GM12891 (cell line): ENCODE measurements around the gene AVPR2.

Experiments
- POLR2A ChIP-seq: IDR thresholded peaks from 2 replicates; pipeline ENCODE4 v1.6.1; 2011; ENCODE audit warnings: low read depth, low read length, control low read depth
- POLR2AphosphoS5 ChIP-seq: IDR thresholded peaks from 2 replicates; pipeline ENCODE4 v1.6.1; 2011; ENCODE audit warnings: low read depth, low read length, control low read depth
- POU2F2 ChIP-seq: IDR thresholded peaks from 2 replicates; pipeline ENCODE4 v1.6.1; 2011; ENCODE audit warnings: low read depth, mild to moderate bottlenecking, control low read depth, low read length, moderate library complexity
- SPI1 ChIP-seq: IDR thresholded peaks from 2 replicates; pipeline ENCODE4 v1.6.1; 2011; ENCODE audit warnings: low read depth, low read length, control low read depth
- TAF1 ChIP-seq: IDR thresholded peaks from 2 replicates; pipeline ENCODE4 v1.6.1; 2011; ENCODE audit warnings: low read depth, low read length, control low read depth

DNA sequence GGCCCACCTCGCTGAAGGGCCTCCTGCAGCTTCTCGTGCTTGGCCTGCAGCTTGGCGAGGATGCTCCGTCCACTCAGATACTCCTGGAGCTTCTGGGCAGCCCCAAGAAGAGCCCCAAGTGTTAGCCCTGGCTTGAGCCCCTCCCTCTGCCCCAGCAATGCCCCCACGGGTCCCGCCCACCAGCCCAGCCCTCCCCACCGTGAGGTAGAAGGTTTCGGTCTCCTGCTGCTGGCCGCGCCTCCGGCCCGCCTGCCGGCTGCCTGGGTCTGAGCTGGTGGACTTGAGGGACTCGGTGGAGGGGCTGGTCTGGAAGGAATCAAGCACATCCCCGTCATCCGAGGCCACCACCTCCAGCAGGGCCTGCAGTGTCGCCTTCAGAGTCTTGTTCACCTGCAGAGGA lies 8.7 kb downstream of the AVPR2 start:
- TF ChIP-seq POLR2AphosphoS5 (no peak), POLR2A (no peak), SPI1 (no peak), TAF1 (no peak), POU2F2 (no peak)
